Renal pelvis (tissue), 4 donors: ENCODE measurements around the gene DCANP1. TPM values are rescaled to one million over a fixed set of nuclear protein-coding genes. Genes with fewer than 3 reads are reported as not detected.

Source experiments
- DNase-seq: peaks from one replicate; pipeline ENCODE4 v3.0.0-alpha.2; 2013
- polyA plus RNA-seq, 3 donors: library from polyadenylated mRNA; unstranded; fragments of 120-200 nt; gene quantifications; one replicate each; pipeline ENCODE4 v1.2.1, GENCODE V29; 2013; ENCODE audit not compliant: insufficient read length in 3 of 3

Gene DCANP1
- polyA plus RNA-seq, 3 donors, result 0.09 to 0.31 TPM; not detected in 1

- no peak for DNase-seq
These were observed 5.2 kb downstream of the DCANP1 start for GRCh38 chr5:135441919-135442318.

GRCh38 chr5:135441350-135441831 is 5.8 kb downstream of the DCANP1 start:
- DNase-seq, result peak; percentile 61

GRCh38 chr5:135440916-135441315 is 6.2 kb downstream of the DCANP1 start:
- DNase-seq, result no peak

GRCh38 chr5:135439231-135440205 is 7.6 kb downstream of the DCANP1 start:
- no peak for DNase-seq

- no peak for DNase-seq
These were observed 8.4 kb downstream of the DCANP1 start for GRCh38 chr5:135438636-135439221.

GRCh38 chr5:135437796-135438560 is 9.2 kb downstream of the DCANP1 start:
- DNase-seq, result no peak

- DNase-seq, result no peak
These were observed 9.7 kb downstream of the DCANP1 start for GRCh38 chr5:135437422-135437795.

GRCh38 chr5:135436951-135437418 is 10.2 kb downstream of the DCANP1 start:
- DNase-seq, result no peak

- DNase-seq, result no peak
These were observed 11.4 kb downstream of the DCANP1 start for GRCh38 chr5:135435467-135436330.

- DNase-seq, result no peak
These were observed 12.3 kb downstream of the DCANP1 start for GRCh38 chr5:135434591-135435466.

- no peak for DNase-seq
These were observed 13.3 kb downstream of the DCANP1 start for GRCh38 chr5:135433681-135434426.

- no peak for DNase-seq
These were observed 15.0 kb downstream of the DCANP1 start for GRCh38 chr5:135432113-135432512.

GRCh38 chr5:135430135-135430437 is 17.1 kb downstream of the DCANP1 start:
- DNase-seq, result no peak

GRCh38 chr5:135429301-135430134 is 17.6 kb downstream of the DCANP1 start:
- DNase-seq, result no peak

- no peak for DNase-seq
These were observed 18.6 kb downstream of the DCANP1 start for GRCh38 chr5:135428586-135428985.

GRCh38 chr5:135426102-135427082 is 20.8 kb downstream of the DCANP1 start:
- no peak for DNase-seq

GRCh38 chr5:135425641-135426040 is 21.5 kb downstream of the DCANP1 start:
- no peak for DNase-seq

- DNase-seq, result no peak
These were observed 23.3 kb downstream of the DCANP1 start for GRCh38 chr5:135423846-135424168.
